GM12874 (cell line): Measurements from ENCODE around the gene KRTAP20-3.

Experiments
- CTCF ChIP-seq: IDR thresholded peaks from 2 replicates; pipeline ENCODE4 v1.5.1; 2011; ENCODE audit warnings: low read depth, mild to moderate bottlenecking, control low read depth, low read length, moderate library complexity; ENCODE audit not compliant: insufficient read depth

KRTAP20-3 gene

GRCh38 chr21:30680586-30680985 is 37.9 kb downstream of the KRTAP20-3 start:
- TF ChIP-seq CTCF = no peak

- TF ChIP-seq CTCF = no peak
Observed at GRCh38 chr21:30684506-30684905, 41.8 kb downstream of the KRTAP20-3 start.

GRCh38 chr21:30689822-30690221 is 47.2 kb downstream of the KRTAP20-3 start:
- no peak for TF ChIP-seq CTCF
